AG04449 (cell line): ENCODE measurements around the gene LRP1B.

ENCODE experiments used
- CTCF ChIA-PET: fragments of 350-600 bp; formaldehyde crosslinking; extraction: SDS; loops from one replicate; lab custom pipeline; 2021; ENCODE audit warnings: antibody characterized with exemption; lab: Yijun Ruan, JAX
- POLR2A ChIA-PET: fragments of 400-600, 350-600 bp; formaldehyde crosslinking; extraction: SDS; loops from one replicate; lab custom pipeline; 2020; ENCODE audit warnings: antibody characterized with exemption, inconsistent platforms; lab: Yijun Ruan, JAX
- DNase-seq: peaks from one replicate; pipeline ENCODE4 v3.0.0-alpha.2; 2010; ENCODE audit warnings: low read depth, low spot score
- H3K4me3 ChIP-seq: 2 replicates; pipeline ENCODE4 v1.5.1; 2011; ENCODE audit warnings: low read depth, mild to moderate bottlenecking, control low read depth, low read length
- TF ChIP-seq, protein P1 (sequence below): IDR thresholded peaks from one replicate; pipeline ENCODE4 v1.5.1; 2011; ENCODE audit warnings: mild to moderate bottlenecking, moderate library complexity, low read length, control low read depth, inconsistent platforms; ENCODE audit not compliant: insufficient read depth; ENCODE audit errors: missing control alignments

Gene LRP1B

GRCh38 chr2:140718999-140719398, 1411.8 kb downstream of the LRP1B start:
- ChIA-PET POLR2A (no interaction called here), CTCF (no interaction called here)
- H3K4me3 ChIP-seq, result no peak overlapping the region
- TF ChIP-seq, protein P1, sequence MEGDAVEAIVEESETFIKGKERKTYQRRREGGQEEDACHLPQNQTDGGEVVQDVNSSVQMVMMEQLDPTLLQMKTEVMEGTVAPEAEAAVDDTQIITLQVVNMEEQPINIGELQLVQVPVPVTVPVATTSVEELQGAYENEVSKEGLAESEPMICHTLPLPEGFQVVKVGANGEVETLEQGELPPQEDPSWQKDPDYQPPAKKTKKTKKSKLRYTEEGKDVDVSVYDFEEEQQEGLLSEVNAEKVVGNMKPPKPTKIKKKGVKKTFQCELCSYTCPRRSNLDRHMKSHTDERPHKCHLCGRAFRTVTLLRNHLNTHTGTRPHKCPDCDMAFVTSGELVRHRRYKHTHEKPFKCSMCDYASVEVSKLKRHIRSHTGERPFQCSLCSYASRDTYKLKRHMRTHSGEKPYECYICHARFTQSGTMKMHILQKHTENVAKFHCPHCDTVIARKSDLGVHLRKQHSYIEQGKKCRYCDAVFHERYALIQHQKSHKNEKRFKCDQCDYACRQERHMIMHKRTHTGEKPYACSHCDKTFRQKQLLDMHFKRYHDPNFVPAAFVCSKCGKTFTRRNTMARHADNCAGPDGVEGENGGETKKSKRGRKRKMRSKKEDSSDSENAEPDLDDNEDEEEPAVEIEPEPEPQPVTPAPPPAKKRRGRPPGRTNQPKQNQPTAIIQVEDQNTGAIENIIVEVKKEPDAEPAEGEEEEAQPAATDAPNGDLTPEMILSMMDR, result no peak
- no peak for DNase-seq

DNA sequence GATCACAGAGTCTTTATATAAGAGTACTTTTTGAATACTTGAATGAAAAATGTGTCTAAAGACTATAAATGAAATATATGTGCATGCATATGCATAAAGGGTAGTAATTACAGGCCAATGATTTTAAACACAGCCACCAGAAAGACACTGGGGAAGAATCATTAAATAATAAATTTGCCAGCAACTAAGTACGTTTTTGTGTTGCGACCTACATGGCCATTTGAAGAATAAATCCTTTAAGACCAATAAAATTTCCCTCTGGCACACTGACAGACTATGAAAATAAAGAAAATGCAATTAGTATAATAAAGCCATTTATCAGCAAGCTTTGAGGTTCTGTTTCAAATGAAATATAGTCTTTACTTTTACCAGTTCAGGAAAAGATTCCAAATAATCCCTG, 1413.3 kb downstream of the LRP1B start:
- CTCF ChIA-PET, result no interaction called here
- POLR2A ChIA-PET, result no interaction called here
- no peak overlapping the region for H3K4me3 ChIP-seq
- no peak for DNase-seq
- TF ChIP-seq, protein P1, result no peak

GRCh38 chr2:140714586-140714985, 1416.2 kb downstream of the LRP1B start:
- no peak overlapping the region for H3K4me3 ChIP-seq
- DNase-seq, result no peak
- TF ChIP-seq, protein P1, result no peak
- POLR2A ChIA-PET, result no interaction called here
- CTCF ChIA-PET, result no interaction called here

DNA sequence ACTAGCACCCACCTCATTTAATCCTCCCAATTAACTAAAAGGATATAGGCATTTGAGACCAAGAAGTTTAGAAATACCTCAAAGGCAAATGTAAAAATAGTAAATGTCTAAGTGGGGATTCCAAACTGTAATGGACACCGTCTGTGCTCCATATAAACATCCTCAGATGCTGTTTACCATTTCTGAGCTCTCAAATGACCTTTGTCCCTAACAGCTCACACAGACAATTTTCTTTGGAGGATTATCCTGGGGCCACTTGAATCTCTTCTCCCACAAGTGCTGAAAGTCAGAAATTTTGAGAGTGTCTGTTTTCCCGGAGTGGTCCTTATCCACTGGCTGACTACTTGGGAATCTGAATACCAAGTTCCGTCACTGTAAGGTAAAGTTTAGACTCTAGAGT, 1418.9 kb downstream of the LRP1B start:
- ChIA-PET POLR2A (no interaction called here), CTCF (no interaction called here)
- TF ChIP-seq, protein P1, result no peak
- no peak overlapping the region for H3K4me3 ChIP-seq
- no peak for DNase-seq

DNA sequence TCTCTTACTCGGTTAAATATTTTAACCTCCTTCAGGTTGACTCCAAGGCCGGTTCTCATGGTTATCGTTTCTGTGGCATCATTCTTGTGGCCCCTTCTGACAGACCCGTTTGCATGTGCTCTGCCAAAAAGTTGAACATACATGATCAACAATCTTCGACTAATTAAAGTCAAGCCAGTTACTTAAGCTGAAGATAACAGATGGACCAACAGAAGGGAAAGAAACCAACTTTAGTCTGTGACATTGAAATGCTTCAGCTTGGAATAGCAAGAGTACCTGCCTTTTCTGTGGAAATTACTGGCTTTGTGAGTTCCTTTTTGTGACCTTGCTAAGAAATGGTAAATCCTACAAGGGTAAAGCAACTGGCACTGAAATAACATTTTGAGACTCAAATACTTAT, 1429.1 kb downstream of the LRP1B start:
- TF ChIP-seq, protein P1, result no peak
- ChIA-PET POLR2A (no interaction called here), CTCF (no interaction called here)
- H3K4me3 ChIP-seq, result no peak overlapping the region
- no peak for DNase-seq

GRCh38 chr2:140698636-140699035, 1432.2 kb downstream of the LRP1B start:
- DNase-seq, result no peak
- H3K4me3 ChIP-seq, result no peak overlapping the region
- TF ChIP-seq, protein P1, result no peak
- ChIA-PET POLR2A (no interaction called here), CTCF (no interaction called here)
